Measurements from ENCODE around the gene TNS1. TPM values are rescaled to one million over a fixed set of nuclear protein-coding genes. Genes with fewer than 3 reads are reported as not detected.

TNS1 gene
- total RNA-seq, 2 donors from 2014 or later = 4.4 to 44.9 TPM

DNA sequence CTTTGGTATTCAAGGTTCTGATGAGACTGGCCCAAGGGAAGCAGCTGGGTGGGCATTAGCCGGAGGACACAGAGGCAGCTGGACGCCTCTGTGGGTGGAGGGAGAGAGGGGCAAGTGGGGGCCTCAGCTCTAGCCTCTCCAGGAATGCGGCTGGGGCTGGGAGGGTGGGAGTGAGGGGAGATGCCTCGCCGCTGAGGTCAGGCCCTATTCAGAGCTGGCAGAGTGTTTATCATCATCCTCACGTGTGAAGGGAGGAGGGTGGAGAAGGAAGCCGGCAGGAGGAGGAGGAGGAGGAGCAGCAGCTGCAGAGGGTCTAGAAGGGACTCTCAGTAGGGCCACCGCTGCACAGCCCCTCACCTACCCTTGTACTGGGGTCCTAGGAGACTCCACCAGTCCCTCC is 43.1 kb downstream of the TNS1 start:
- Mint-ChIP-seq H3K9me3 (no peaks in the 10 kb centered on the region), H3K27me3 (peaks cover 9% of the 10 kb centered on the region), H3K4me1 (no peaks in the 10 kb centered on the region), H3K27ac (no peak overlapping the region), H3K4me3 (no peak overlapping the region), H3K36me3 (ENCODE audit: low read depth) (no peaks in the 10 kb centered on the region)
- ATAC-seq (replicated peaks) = no peak

DNA sequence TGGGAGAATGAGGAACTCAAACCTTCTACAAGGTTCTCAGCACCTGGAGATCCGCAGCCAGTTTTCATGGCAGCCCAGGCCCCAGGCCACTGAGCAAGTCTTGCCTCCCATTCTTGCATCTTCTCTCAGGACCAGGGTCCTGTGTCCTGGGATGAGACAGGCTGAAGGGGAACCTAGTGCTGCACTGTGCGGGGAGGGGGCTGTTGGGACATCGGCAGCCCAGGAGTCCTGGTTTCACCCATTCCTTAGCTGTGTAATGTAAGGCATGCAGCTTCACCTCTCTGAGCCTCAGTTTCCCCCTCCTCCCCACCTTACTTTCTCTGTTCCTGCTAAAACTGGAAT is 43.9 kb downstream of the TNS1 start:
- no peak for ATAC-seq (replicated peaks)
- Mint-ChIP-seq H3K27ac (no peak overlapping the region), H3K4me1 (no peaks in the 10 kb centered on the region), H3K4me3 (no peak overlapping the region), H3K9me3 (no peaks in the 10 kb centered on the region), H3K36me3 (ENCODE audit: low read depth) (no peaks in the 10 kb centered on the region), H3K27me3 (peaks cover 9% of the 10 kb centered on the region)

DNA sequence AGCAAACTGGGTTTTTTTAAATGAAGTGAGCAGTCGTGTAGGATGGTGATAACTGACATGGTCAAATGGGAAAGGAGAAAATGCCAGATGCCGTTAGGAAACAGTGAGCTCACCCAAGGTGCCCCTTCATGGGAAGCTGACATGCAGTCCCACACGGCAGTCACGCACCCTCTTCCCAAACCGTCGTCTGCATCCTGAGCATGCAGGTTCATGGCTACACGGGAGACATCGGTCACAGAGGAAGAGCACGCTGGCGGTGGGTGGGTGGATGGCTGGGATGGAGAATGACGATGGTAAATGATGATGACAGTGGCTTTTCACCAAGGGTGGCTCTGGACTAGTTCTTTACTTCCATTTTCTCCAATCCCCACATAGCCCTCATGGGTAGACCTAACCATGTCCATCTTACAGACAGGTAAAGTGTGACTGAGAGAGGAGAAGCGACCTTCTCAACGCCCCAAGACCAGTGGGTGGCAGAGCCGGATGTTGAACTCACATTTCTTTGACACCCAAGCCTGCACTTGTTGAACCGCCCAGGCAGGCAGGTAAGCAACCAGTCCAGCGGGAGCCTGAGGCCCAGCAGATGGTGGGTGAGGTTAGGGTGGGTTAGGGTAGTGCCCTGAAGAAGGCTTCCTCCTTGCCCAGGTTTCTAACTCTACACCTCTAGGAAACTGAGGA is 44.5 kb downstream of the TNS1 start:
- no peak overlapping the region for H3K4me3 Mint-ChIP-seq
- no peak overlapping the region for H3K27ac Mint-ChIP-seq
- H3K36me3 Mint-ChIP-seq (ENCODE audit: low read depth) = no peaks in the 10 kb centered on the region
- no peaks in the 10 kb centered on the region for H3K4me1 Mint-ChIP-seq
- peaks cover 9% of the 10 kb centered on the region for H3K27me3 Mint-ChIP-seq
- no peaks in the 10 kb centered on the region for H3K9me3 Mint-ChIP-seq
- no peak for ATAC-seq (replicated peaks)

DNA sequence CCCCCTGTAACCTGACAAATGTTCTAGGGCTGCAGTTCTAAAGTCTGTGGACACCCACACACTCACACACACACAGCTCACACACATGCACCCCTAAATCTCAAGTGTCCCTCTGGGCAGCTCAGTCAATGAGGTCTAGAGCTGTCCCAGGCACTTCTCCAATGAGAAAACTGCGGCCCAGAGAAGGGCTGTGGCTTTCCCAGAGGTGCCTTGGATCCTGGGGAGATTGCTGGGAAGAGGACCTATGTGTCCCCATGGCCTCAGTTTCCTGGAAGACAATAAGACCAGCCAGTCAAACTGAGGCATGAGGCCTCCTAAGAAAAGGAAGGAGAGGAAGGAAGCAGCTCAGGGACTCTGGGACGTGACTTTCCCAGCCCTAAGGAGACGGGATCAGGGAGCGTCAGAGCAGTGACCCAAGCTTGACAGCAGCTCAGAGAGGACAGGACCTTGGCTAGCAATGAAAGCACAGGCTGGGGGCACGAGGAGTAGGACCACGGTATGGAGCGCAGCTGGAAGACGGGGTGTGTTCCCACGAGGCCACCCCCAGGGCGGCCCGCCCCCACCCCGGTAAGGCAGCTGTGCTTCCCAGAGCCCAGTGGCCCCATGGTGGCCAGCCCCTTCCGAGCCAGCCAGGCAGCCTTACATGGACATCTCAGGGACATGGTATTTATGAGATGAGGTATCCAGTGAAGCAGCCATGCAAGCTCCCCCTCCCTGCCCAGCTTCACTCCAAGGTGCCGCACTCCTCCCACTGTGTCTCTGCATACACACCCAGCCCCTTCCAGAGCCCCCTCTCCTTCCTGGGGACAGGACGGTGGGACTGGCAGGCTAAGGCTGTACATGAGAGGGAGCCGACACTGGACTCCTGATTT is 46.0 kb downstream of the TNS1 start:
- ATAC-seq (replicated peaks) = no peak
- Mint-ChIP-seq H3K9me3 (no peaks in the 10 kb centered on the region), H3K36me3 (ENCODE audit: low read depth) (no peaks in the 10 kb centered on the region), H3K4me3 (no peak overlapping the region), H3K4me1 (no peaks in the 10 kb centered on the region), H3K27ac (no peak overlapping the region), H3K27me3 (peaks cover 9% of the 10 kb centered on the region)

DNA sequence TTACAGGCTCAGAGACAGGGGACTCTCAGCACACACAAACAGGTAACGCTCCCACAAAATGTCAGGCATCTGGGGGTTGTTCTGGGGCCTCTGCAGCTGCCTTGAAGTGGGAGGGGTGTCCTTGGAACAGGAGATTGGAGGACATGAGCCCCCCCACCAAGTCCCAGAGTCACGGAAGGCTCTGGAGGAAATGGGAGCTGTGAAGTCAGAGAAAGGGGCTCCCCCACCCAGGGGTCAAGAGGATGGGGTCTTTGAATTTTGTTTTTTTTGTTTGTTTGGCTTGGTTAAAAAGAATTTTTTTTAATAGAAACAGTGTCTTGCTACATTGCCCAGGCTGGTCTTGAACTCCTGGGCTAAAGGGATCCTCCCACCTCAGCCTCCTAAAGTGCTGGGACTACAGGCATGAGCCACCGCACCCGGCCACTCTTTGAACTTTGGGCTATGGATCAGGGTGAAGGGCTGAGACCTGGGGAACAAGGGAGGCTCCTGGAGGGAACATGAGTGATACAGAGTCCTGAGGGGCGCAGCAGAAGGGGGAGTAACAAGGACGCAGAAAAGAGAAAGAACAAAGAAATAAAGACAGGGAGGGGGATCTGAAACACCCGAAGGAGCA is 46.8 kb downstream of the TNS1 start:
- Mint-ChIP-seq H3K27me3 (peaks cover 16% of the 10 kb centered on the region), H3K36me3 (ENCODE audit: low read depth) (no peaks in the 10 kb centered on the region), H3K27ac (no peak overlapping the region), H3K4me1 (no peaks in the 10 kb centered on the region), H3K9me3 (no peaks in the 10 kb centered on the region), H3K4me3 (no peak overlapping the region)
- no peak for ATAC-seq (replicated peaks)

DNA sequence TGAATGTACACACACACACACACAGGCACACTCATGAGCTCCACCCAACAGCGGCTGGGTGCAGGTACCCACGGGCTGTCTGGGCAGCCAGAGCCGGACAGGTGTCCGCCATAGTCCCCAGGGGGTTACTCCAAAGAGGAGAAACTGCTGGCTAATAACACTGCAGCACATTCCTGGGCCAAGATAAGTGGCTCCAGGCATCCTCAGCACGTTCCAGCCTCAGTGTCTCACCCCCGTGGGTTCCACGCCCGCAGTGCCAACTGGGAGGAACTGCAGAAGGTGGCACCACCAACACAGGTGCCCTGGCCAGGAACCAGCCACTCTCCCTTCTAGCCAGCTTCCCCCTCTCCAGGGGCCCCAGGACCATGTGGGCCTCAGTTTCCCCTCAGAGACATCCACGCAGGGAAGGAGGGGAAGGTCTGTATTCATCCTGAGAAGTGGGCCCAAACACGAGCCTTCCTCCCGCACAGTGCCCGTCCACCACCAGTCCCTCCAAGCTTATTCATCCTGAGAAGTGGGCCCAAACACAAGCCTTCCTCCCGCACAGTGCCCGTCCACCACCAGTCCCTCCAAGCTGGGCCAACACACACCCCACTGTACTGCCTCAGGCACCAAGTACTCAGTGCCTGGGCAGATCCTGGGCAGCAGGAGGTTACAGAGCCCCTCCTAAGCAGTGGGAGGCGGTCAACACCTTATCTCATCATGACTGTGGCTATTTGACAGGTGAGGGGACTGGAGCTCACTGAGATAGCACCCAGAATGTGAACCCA is 47.6 kb downstream of the TNS1 start:
- H3K27me3 Mint-ChIP-seq = peaks cover 17% of the 10 kb centered on the region
- no peak overlapping the region for H3K4me3 Mint-ChIP-seq
- no peak for ATAC-seq (replicated peaks)
- H3K9me3 Mint-ChIP-seq = no peaks in the 10 kb centered on the region
- H3K36me3 Mint-ChIP-seq (ENCODE audit: low read depth) = no peaks in the 10 kb centered on the region
- H3K27ac Mint-ChIP-seq = no peak overlapping the region
- no peaks in the 10 kb centered on the region for H3K4me1 Mint-ChIP-seq

DNA sequence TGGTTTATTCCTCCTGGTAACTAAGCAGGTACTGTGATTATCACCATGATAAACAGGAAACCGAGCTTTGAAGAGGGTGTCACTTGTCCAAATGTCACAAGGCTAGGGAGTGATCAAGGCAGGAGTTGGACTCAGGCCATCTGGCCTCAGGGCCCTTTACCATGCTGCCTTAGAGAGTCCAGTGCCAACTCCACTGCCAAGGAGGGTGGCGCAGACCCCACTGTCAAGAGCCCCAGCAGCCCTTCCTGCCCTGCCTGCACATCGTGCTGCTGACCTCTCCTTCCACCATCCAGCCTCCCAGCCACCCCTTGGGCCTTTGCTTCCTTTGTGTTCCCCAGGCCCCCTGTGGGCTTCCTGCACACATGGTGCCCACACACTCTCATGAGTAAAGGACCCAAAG is 48.3 kb downstream of the TNS1 start:
- H3K4me1 Mint-ChIP-seq = no peaks in the 10 kb centered on the region
- H3K27me3 Mint-ChIP-seq = peaks cover 17% of the 10 kb centered on the region
- no peak for ATAC-seq (replicated peaks)

DNA sequence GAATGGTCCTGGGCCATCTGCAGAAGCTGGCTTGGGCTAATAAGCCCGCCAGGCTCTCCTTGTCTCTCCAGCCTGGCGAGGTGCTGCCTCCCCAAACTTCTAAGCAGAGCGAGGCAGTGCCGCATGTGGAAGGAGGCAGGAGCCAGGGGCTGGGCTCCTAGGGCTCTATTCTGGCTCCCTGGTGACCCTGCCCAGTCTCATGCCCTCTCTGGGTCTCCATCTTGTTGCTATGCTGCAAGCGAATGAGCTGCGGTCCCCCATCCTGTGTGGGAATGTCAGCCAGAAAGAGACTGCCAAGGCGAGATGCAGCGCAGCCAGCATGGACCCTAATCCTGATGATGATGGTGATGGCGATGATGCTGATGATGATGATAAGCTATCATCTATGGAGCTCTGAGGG is 48.7 kb downstream of the TNS1 start:
- Mint-ChIP-seq H3K27ac (no peak overlapping the region), H3K4me3 (no peak overlapping the region), H3K36me3 (ENCODE audit: low read depth) (no peaks in the 10 kb centered on the region)

More for the DNA sequence above, 48.3 kb downstream of the TNS1 start:
- H3K27ac Mint-ChIP-seq = no peak overlapping the region
- no peaks in the 10 kb centered on the region for H3K36me3 Mint-ChIP-seq (ENCODE audit: low read depth)
- H3K4me3 Mint-ChIP-seq = no peak overlapping the region
- H3K9me3 Mint-ChIP-seq = no peaks in the 10 kb centered on the region

DNA sequence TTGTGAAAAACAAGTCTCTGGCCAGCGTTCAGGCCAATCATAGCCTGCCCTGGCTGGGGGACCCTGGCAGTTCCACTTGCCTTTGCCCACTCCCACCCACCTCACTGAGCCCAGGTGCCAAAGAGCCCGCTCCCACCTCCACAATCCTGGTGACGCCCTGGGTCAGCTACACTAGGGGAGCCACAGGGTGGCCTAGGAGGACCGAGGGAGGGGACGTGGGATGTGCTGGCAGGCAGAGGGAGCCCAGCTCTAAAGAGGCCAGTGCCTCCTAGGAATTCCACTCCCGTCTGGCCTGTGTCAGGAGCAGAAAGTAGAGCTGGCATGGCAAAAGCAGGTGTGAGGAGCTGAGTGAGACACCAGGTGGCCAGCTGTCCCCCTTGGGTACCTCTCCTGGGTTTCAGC is 49.3 kb downstream of the TNS1 start:
- Mint-ChIP-seq H3K36me3 (ENCODE audit: low read depth) (no peaks in the 10 kb centered on the region), H3K4me1 (no peaks in the 10 kb centered on the region), H3K27ac (no peak overlapping the region), H3K9me3 (no peaks in the 10 kb centered on the region), H3K27me3 (peaks cover 19% of the 10 kb centered on the region), H3K4me3 (no peak overlapping the region)
- no peak for ATAC-seq (replicated peaks)

More for the DNA sequence above, 48.7 kb downstream of the TNS1 start:
- no peaks in the 10 kb centered on the region for H3K4me1 Mint-ChIP-seq
- H3K27me3 Mint-ChIP-seq = peaks cover 17% of the 10 kb centered on the region
- H3K9me3 Mint-ChIP-seq = no peaks in the 10 kb centered on the region
- no peak for ATAC-seq (replicated peaks)

DNA sequence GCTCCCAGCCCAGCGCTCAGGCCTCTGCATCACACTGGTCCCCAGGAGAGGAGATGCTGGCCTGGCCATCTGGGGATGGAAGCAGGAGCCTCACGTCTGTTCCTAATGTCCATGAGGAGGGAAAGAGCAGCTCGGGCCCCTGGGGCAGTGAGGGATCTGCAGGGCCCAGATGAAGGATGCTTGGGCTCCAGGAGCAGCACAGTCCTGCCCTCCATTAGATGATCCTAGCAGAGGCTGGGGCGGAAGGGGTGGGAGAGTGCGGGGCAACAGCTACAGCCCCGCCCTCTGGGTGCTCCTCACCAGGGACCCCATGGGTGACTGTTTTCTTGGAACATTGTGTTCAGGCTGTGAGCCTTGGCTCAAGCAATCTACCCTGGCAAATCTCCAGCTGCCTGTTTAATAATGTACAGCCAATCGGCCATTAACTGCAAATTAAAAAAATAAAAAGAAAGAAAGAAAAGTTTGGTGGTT is 49.7 kb downstream of the TNS1 start:
- Mint-ChIP-seq H3K36me3 (ENCODE audit: low read depth) (no peaks in the 10 kb centered on the region), H3K27ac (no peak overlapping the region), H3K4me1 (no peaks in the 10 kb centered on the region), H3K9me3 (no peaks in the 10 kb centered on the region), H3K27me3 (peaks cover 20% of the 10 kb centered on the region), H3K4me3 (no peak overlapping the region)
- no peak for ATAC-seq (replicated peaks)

DNA sequence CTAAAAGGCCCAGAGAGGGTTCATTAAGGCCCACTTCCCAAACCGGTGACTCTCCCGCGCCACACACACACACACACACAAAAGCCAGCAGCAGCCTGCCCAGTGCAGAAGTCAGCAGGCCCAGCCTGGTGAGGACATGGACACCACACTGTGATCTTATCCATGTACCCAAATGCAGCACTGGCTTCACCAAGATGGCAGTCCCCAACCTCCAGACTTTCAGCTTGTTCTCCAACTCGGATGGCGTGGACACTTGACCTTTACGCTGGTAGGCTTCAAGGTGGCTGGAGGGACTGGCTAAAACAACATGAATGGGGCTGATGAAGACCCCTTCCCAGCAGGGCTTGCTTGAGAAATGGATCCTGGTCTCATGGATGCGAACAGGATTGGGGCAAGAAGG is 50.4 kb downstream of the TNS1 start:
- H3K4me3 Mint-ChIP-seq = no peak overlapping the region
- no peaks in the 10 kb centered on the region for H3K36me3 Mint-ChIP-seq (ENCODE audit: low read depth)
- H3K27me3 Mint-ChIP-seq = peaks cover 22% of the 10 kb centered on the region
- ATAC-seq (replicated peaks) = no peak
- no peaks in the 10 kb centered on the region for H3K4me1 Mint-ChIP-seq
- no peak overlapping the region for H3K27ac Mint-ChIP-seq
- no peaks in the 10 kb centered on the region for H3K9me3 Mint-ChIP-seq

DNA sequence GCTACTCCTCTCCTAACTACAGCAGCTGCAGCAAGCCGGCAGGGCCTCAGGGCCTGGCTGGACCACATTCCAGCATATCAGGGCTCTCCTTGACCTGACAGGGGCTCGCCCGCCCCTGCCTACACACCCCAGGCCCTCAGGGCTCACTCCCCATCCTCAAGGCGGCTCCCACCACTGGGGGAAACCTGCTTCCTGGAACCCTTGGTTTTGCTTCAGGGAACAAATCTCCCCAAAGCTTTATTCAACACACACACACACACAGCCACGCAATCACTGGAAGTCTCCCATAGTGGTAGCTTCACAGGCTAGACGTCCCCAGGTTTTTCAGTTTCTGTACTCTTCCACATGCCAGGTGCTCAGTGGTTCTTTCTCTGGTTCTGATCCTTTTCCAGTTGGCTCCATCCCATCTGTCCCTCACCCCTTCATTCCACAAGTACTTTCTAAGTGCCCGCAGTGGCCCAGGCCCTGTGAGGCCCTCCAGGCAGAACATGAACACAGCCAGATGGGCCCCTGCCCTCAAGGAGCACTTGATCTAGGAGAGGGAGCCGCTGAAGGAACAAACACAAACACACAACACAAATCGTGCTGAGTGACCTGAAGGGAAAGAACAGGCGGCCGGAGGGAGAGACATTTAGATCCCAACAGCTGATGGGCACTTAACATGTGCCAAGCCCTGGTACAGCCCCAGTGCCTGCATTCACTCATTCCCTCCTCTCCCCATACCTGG is 51.1 kb downstream of the TNS1 start:
- Mint-ChIP-seq H3K27ac (no peak overlapping the region), H3K4me1 (no peaks in the 10 kb centered on the region), H3K4me3 (no peak overlapping the region), H3K36me3 (ENCODE audit: low read depth) (no peaks in the 10 kb centered on the region), H3K9me3 (no peaks in the 10 kb centered on the region), H3K27me3 (peaks cover 25% of the 10 kb centered on the region)
- no peak for ATAC-seq (replicated peaks)

DNA sequence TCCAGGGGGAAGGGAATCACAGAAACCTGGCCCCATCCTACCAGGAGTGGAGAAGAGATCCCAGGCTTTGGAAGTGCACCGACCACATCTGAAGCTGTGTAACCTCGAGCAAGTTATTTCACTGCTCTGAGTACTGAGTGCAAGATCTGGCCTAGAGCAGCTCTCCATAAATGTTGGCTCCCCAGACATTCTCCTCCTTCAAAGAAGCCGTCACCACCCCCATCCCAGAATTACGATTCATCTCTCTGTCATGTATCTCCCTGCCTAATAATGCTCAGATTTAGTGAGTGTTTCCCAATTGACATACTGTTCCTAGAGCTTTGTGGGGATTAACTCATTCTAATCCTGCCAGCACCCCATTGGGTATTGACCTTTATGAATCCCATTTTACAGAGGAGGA is 51.7 kb downstream of the TNS1 start:
- Mint-ChIP-seq H3K27me3 (peaks cover 25% of the 10 kb centered on the region), H3K4me3 (no peak overlapping the region), H3K9me3 (no peaks in the 10 kb centered on the region), H3K4me1 (no peaks in the 10 kb centered on the region), H3K36me3 (ENCODE audit: low read depth) (no peaks in the 10 kb centered on the region), H3K27ac (no peak overlapping the region)
- ATAC-seq (replicated peaks) = no peak

DNA sequence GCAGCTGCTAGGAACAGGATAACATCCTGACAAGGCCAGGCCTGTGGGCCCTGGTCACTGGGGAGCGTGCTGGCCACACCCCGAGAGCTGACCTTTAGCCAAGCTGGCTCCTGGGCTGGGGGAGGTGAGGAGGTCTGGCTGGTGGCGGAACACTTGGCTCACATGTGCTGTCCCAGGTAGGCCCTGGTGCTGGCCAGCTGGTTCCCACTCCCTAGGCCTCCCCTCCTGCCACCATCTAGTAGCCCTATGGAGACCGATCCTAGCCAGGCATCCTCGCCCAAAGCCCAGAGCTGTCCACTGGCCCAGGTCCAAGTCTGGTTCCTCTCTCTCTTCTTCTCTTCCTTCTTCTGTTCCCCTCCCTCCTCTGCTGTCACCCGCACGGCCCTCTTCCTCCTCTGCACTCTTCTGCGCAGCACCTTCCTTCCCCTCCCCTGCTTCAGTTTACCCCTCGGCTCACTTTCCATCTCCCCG is 52.4 kb downstream of the TNS1 start:
- no peaks in the 10 kb centered on the region for H3K36me3 Mint-ChIP-seq (ENCODE audit: low read depth)
- no peaks in the 10 kb centered on the region for H3K4me1 Mint-ChIP-seq
- H3K27me3 Mint-ChIP-seq = peaks cover 26% of the 10 kb centered on the region
- ATAC-seq (replicated peaks) = no peak
- H3K4me3 Mint-ChIP-seq = no peak overlapping the region
- no peak overlapping the region for H3K27ac Mint-ChIP-seq
- H3K9me3 Mint-ChIP-seq = no peaks in the 10 kb centered on the region
